Left lung (tissue), 10 donors: ENCODE measurements around the gene CACNA2D3. TPM values are rescaled to one million over a fixed set of nuclear protein-coding genes. Genes with fewer than 3 reads are reported as not detected.

Experiments used
- ATAC-seq: fragments of 200-7000 bp; cut with Tn5 transposase; one replicate; pipeline ENCODE4 v1.9.1; 2020; ENCODE audit warnings: moderate library complexity
- DNase-seq, 4 donors: peaks; one replicate each; pipeline ENCODE4 v3.0.0-alpha.2; 2013 to 2020
- H3K27ac ChIP-seq, 2 donors: fragments of 200-600 bp; sonication (generic) in 1 of 2; one replicate each; pipeline versions ENCODE4 v1.5.0 to v1.8.0; 2020 to 2021
- H3K27me3 ChIP-seq, 2 donors: fragments of 200-600 bp; sonication (generic) in 1 of 2; one replicate each; pipeline versions ENCODE4 v1.5.0 to v1.8.0; 2020 to 2021
- H3K36me3 ChIP-seq, 2 donors: fragments of 200-600 bp; sonication (generic) in 1 of 2; one replicate each; pipeline versions ENCODE4 v1.5.0 to v1.8.0; 2020 to 2021
- H3K4me1 ChIP-seq, 2 donors: fragments of 200-600 bp; one replicate each; pipeline ENCODE4 v1.8.0; 2021
- H3K4me3 ChIP-seq, 2 donors: fragments of 200-600 bp; sonication (generic) in 1 of 2; one replicate each; pipeline versions ENCODE4 v1.5.0 to v1.8.0; 2020 to 2021; ENCODE audit warnings: mild to moderate bottlenecking in 1 of 2
- H3K9me3 ChIP-seq, 2 donors: fragments of 200-600 bp; sonication (generic) in 1 of 2; one replicate each; pipeline versions ENCODE4 v1.5.0 to v1.8.0; 2020 to 2021
- CTCF ChIP-seq, 2 donors: fragments of 200-600 bp; sonication (generic) in 1 of 2; IDR thresholded peaks; one replicate each; pipeline versions ENCODE4 v1.5.0 to v1.8.0; 2021; ENCODE audit warnings: antibody characterized with exemption in 2 of 2
- intact Hi-C, 2 donors: fragments of 100-400 bp; cut with DNase I; formaldehyde crosslinking; loops; one replicate each; pipeline versions ENCODE4 v1.11.2 to v1.14.2; 2022
- polyA plus RNA-seq, 6 donors: library from polyadenylated mRNA; unstranded; fragments of 120-200 nt; gene quantifications; one replicate each; pipeline ENCODE4 v1.2.1, GENCODE V29; 2013; ENCODE audit not compliant: insufficient read length in 6 of 6
- total RNA-seq, 2 donors: library from RNA; stranded (reverse); fragmentation: NEBNext Ultra II Directional; extraction: Animal tissue kit (Norgen Biotek cat#: 25700); gene quantifications; one replicate each; pipeline ENCODE4 v1.2.1, GENCODE V29; 2021
- donor health status: DM: no; HTN: yes; CAD: no.
- donor health status: DM: no; HTN: no; CAD: no.

Gene CACNA2D3
- total and polyA plus RNA-seq, 8 donors: 1.1 to 2.7 (median 1.5) TPM

DNA sequence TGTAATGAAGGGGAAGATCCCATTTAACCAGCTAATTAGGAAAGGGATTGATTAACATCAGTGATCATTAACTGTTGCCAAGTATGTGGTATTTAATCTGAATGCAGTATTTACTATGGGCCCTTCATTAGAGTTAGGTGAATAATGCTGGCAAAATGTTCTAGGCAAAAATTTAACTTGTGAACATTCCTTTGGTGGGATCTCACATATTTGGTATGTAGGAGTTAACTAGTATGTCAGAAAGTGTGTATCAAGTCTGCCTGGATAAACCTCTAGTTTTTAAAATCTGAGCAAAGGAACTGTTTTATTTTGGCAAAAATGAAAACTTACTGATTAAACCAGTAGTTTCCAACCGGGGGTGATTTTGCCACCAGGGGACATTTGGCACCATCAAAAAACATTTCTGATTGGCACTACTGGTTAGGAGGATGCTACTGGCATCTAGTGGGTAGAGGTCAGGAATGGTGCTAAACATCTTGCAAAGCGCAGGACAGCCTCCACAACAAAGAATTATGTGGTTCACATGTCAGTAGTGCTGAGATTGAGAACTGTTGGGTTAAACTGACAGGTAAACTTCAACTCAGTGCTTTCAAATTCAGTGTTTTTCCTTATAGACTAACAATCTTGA lies 783.0 kb downstream of the CACNA2D3 start:
- Histone ChIP-seq H3K9me3 (no peaks in the 10 kb centered on the region), H3K36me3 (no peaks in the 10 kb centered on the region), H3K27me3 (no peaks in the 10 kb centered on the region), H3K4me1 (no peaks in the 10 kb centered on the region), H3K4me3 (no peak overlapping the region), H3K27ac (no peak overlapping the region)
- ATAC-seq (no peak), DNase-seq (no peak)
- no peak for TF ChIP-seq CTCF (IDR thresholded peaks at IDR 0.05)
- intact Hi-C loops: no loop called here

- no peak for ATAC-seq
- no peaks in the 10 kb centered on the region for H3K27me3 ChIP-seq
- no peak for TF ChIP-seq CTCF (IDR thresholded peaks at IDR 0.05)
- no peak for DNase-seq
- H3K9me3 ChIP-seq: no peaks in the 10 kb centered on the region
- H3K27ac ChIP-seq: no peak overlapping the region
- intact Hi-C loops: no loop called here
- no peak overlapping the region for H3K4me3 ChIP-seq
- H3K36me3 ChIP-seq: no peaks in the 10 kb centered on the region
- no peaks in the 10 kb centered on the region for H3K4me1 ChIP-seq
Observed at GRCh38 chr3:54905920-54906319, 783.6 kb downstream of the CACNA2D3 start.

- H3K36me3 ChIP-seq: no peaks in the 10 kb centered on the region
- intact Hi-C loops: no loop called here
- no peaks in the 10 kb centered on the region for H3K9me3 ChIP-seq
- no peak overlapping the region for H3K27ac ChIP-seq
- DNase-seq (no peak), ATAC-seq (no peak)
- no peak overlapping the region for H3K4me3 ChIP-seq
- H3K27me3 ChIP-seq: no peaks in the 10 kb centered on the region
- no peak for TF ChIP-seq CTCF (IDR thresholded peaks at IDR 0.05)
- no peaks in the 10 kb centered on the region for H3K4me1 ChIP-seq
Observed at GRCh38 chr3:54906763-54907162, 784.4 kb downstream of the CACNA2D3 start.

DNA sequence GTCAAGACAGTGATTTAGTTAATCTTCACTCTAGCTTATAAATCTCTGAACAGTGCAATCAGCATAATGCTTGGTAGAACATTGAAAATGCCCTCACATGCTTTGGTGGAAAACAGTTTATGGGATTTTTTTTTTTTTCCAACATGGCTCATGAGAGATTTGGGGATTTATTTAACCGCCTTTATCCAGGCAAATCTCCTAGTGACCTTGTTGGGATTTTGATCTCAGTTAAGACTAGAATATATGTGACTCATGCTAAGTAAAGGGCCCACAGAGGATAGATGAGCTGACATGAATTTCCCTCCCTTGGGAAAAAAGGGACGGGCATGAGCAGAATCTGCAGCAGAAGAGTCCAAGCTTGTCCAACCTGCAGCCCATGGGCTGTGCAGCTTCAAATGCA lies 786.8 kb downstream of the CACNA2D3 start:
- Histone ChIP-seq H3K27ac (no peak overlapping the region), H3K36me3 (no peaks in the 10 kb centered on the region), H3K4me3 (no peak overlapping the region), H3K9me3 (no peaks in the 10 kb centered on the region), H3K27me3 (no peaks in the 10 kb centered on the region), H3K4me1 (no peaks in the 10 kb centered on the region)
- DNase-seq (no peak), ATAC-seq (no peak)
- TF ChIP-seq CTCF (IDR thresholded peaks at IDR 0.05): no peak
- intact Hi-C loops: no loop called here

- ATAC-seq: no peak
- no peaks in the 10 kb centered on the region for H3K9me3 ChIP-seq
- TF ChIP-seq CTCF (IDR thresholded peaks at IDR 0.05): no peak
- DNase-seq: no peak
- no peak overlapping the region for H3K4me3 ChIP-seq
- H3K27me3 ChIP-seq: no peaks in the 10 kb centered on the region
- intact Hi-C loops: no loop called here
- no peaks in the 10 kb centered on the region for H3K36me3 ChIP-seq
- no peak overlapping the region for H3K27ac ChIP-seq
- no peaks in the 10 kb centered on the region for H3K4me1 ChIP-seq
Observed at GRCh38 chr3:54914180-54914579, 791.8 kb downstream of the CACNA2D3 start.
